CD4-positive, alpha-beta T cell (primary cell): ENCODE results near the gene ANKRD13B. TPM values are rescaled to one million over a fixed set of nuclear protein-coding genes. Genes with fewer than 3 reads are reported as not detected.
A peak's percentile ranks its signal among the peaks of the same experiment; 100 is the strongest.

Experiments
- ATAC-seq: fragments of 200-7000 bp; cut with Tn5 transposase; one replicate; pipeline ENCODE4 v1.10.0; 2022; ENCODE audit warnings: mild to moderate bottlenecking; ENCODE audit not compliant: poor library complexity
- CTCF ChIA-PET: fragments of 350-600 bp; sonication (Branson Sonifier 250); formaldehyde crosslinking; loops from one replicate; lab custom pipeline; 2021; ENCODE audit warnings: antibody characterized with exemption, inconsistent platforms; lab: Charles Lee
- POLR2A ChIA-PET: fragments of 350-600 bp; sonication (Branson Sonifier 250); formaldehyde crosslinking; loops from one replicate; lab custom pipeline; 2021; ENCODE audit warnings: antibody characterized with exemption, inconsistent platforms; lab: Charles Lee
- DNase-seq, 14 experiments: peaks; one replicate each; pipeline ENCODE4 v3.0.0-alpha.2; 2013 to 2020; ENCODE audit warnings: mixed read lengths in 2 of 14
- H3K27ac ChIP-seq, 2 donors: one replicate each; pipeline versions ENCODE4 v1.5.1 to v1.7.0; 2013; ENCODE audit warnings: low read length in 2 of 2, low read depth in 1 of 2, mild to moderate bottlenecking in 1 of 2
- H3K27me3 ChIP-seq, 2 experiments: 1 replicate in 1 of 2; 2 replicates in 1 of 2; pipeline versions ENCODE4 v1.6.1 to v1.7.0; 2013; ENCODE audit warnings: low read length in 2 of 2, control low read depth in 1 of 2, mild to moderate bottlenecking in 1 of 2, moderate library complexity in 1 of 2; ENCODE audit not compliant: insufficient read depth in 2 of 2, control insufficient read depth in 1 of 2
- H3K36me3 ChIP-seq: one replicate; pipeline ENCODE4 v1.6.1; 2013; ENCODE audit warnings: low read length, control low read depth; ENCODE audit not compliant: insufficient read depth
- H3K4me1 ChIP-seq: one replicate; pipeline ENCODE4 v1.6.1; 2013; ENCODE audit warnings: low read length, control low read depth; ENCODE audit not compliant: insufficient read depth
- H3K4me3 ChIP-seq: one replicate; pipeline ENCODE4 v1.5.1; 2013; ENCODE audit warnings: mild to moderate bottlenecking, low read length, moderate library complexity
- H3K9me3 ChIP-seq, 2 experiments: 1 replicate in 1 of 2; 2 replicates in 1 of 2; pipeline versions ENCODE4 v1.6.1 to v1.7.0; 2013; ENCODE audit warnings: low read length in 2 of 2, mild to moderate bottlenecking in 2 of 2, control low read depth in 1 of 2, moderate library complexity in 1 of 2; ENCODE audit not compliant: control insufficient read depth in 1 of 2, insufficient read depth in 1 of 2
- H3K27ac Mint-ChIP-seq: one replicate; pipeline ENCODE4 v1.8.0; 2020; ENCODE audit warnings: mixed read lengths
- H3K27me3 Mint-ChIP-seq: one replicate; pipeline ENCODE4 v1.8.0; 2021; ENCODE audit warnings: mixed read lengths
- H3K36me3 Mint-ChIP-seq: one replicate; pipeline ENCODE4 v1.8.0; 2021; ENCODE audit warnings: low read depth, mixed read lengths
- H3K4me1 Mint-ChIP-seq: one replicate; pipeline ENCODE4 v1.8.0; 2021; ENCODE audit warnings: low read depth, mixed read lengths
- H3K4me3 Mint-ChIP-seq: one replicate; pipeline ENCODE4 v1.8.0; 2020; ENCODE audit warnings: mild to moderate bottlenecking, mixed read lengths
- H3K9me3 Mint-ChIP-seq: one replicate; pipeline ENCODE4 v1.8.0; 2020; ENCODE audit warnings: mixed read lengths
- CTCF ChIP-seq: fragments of 200-600 bp; IDR thresholded peaks from one replicate; pipeline ENCODE4 v1.8.0; 2022; ENCODE audit warnings: antibody characterized with exemption, mild to moderate bottlenecking
- intact Hi-C, 2 experiments: fragments of 100-400 bp; cut with DNase I in 1 of 2; cut with micrococcal nuclease in 1 of 2; formaldehyde crosslinking; loops; one replicate each; pipeline versions ENCODE4 v1.15.1 to v1.9.0; 2023 to 2025; cut with DNase I, micrococcal nuclease
- total RNA-seq, 174 experiments: library from RNA in 2 of 174; stranded (reverse) in 2 of 174; gene quantifications; one replicate each; pipeline ENCODE4 v1.2.3 and lab custom pipeline; 2021 to 2026

Gene ANKRD13B
- total RNA-seq, 2 experiments from 2014 or later, result 2.1 to 3.0 TPM

GRCh38 chr17:29577001-29577370 lies 15.9 kb upstream of the ANKRD13B start:
- no peaks in the 10 kb centered on the region for H3K9me3 Mint-ChIP-seq
- intact Hi-C loops, result loop anchor here in 1 of 2 experiments (10.0 kb wide), 1 partner anchor 898 kb away; the partner anchor contains the start of gene GOSR1
- no peak overlapping the region for H3K27ac ChIP-seq
- peaks cover 17% of the 10 kb centered on the region for H3K4me1 ChIP-seq
- no peak overlapping the region for H3K4me3 Mint-ChIP-seq
- TF ChIP-seq CTCF, result no peak
- H3K9me3 ChIP-seq, result no peaks in the 10 kb centered on the region
- CTCF ChIA-PET, result interaction anchor here (1.2 to 7.8 kb wide), 3 partner anchors 15 to 41 kb away, joined by 4 to 48 read pairs (median 4); no protein-coding TSS in a partner anchor
- H3K36me3 ChIP-seq, result peaks cover 79% of the 10 kb centered on the region
- H3K27me3 ChIP-seq, result no peaks in the 10 kb centered on the region
- H3K27me3 Mint-ChIP-seq, result no peaks in the 10 kb centered on the region
- peaks cover 6% of the 10 kb centered on the region for H3K4me1 Mint-ChIP-seq
- no peak for ATAC-seq
- no peak overlapping the region for H3K27ac Mint-ChIP-seq
- H3K36me3 Mint-ChIP-seq, result peaks cover 51% of the 10 kb centered on the region
- no peak overlapping the region for H3K4me3 ChIP-seq
- POLR2A ChIA-PET, result interaction anchor here (1.0 kb wide), 1 partner anchor 40 kb away, joined by 5 read pairs; no protein-coding TSS in a partner anchor
- DNase-seq, result peak in 1 of 14 experiments; percentile 26

GRCh38 chr17:29577385-29578211 lies 15.3 kb upstream of the ANKRD13B start:
- no peaks in the 10 kb centered on the region for H3K27me3 Mint-ChIP-seq
- peak in 1 of 14 experiments; percentile 27 for DNase-seq
- POLR2A ChIA-PET, result interaction anchor here (2.6 kb wide), 1 partner anchor 40 kb away, joined by 9 read pairs; no protein-coding TSS in a partner anchor
- H3K27me3 ChIP-seq, result no peaks in the 10 kb centered on the region
- no peak overlapping the region for H3K4me3 ChIP-seq
- no peak overlapping the region for H3K27ac ChIP-seq
- no peak for TF ChIP-seq CTCF
- CTCF ChIA-PET, result interaction anchor here (0.6 to 7.8 kb wide), 3 partner anchors 14 to 337 kb away, joined by 3 to 48 read pairs (median 4); no protein-coding TSS in a partner anchor
- no peak for ATAC-seq
- intact Hi-C loops, result loop anchor here in 1 of 2 experiments (10.0 kb wide), 1 partner anchor 897 kb away; the partner anchor contains the start of gene GOSR1
- H3K4me1 Mint-ChIP-seq, result peaks cover 6% of the 10 kb centered on the region
- H3K4me3 Mint-ChIP-seq, result no peak overlapping the region
- H3K36me3 ChIP-seq, result peaks cover 82% of the 10 kb centered on the region
- H3K9me3 Mint-ChIP-seq, result no peaks in the 10 kb centered on the region
- H3K4me1 ChIP-seq, result peaks cover 17% of the 10 kb centered on the region
- no peak overlapping the region for H3K27ac Mint-ChIP-seq
- peaks cover 58% of the 10 kb centered on the region for H3K36me3 Mint-ChIP-seq
- H3K9me3 ChIP-seq, result no peaks in the 10 kb centered on the region

- POLR2A ChIA-PET, result interaction anchor here (1.3 to 3.0 kb wide), 3 partner anchors 12 to 39 kb away, joined by 4 to 14 read pairs (median 9); partner anchors contain the start of gene ABHD15
- no peak for ATAC-seq
Measured at GRCh38 chr17:29578626-29579485, 14.1 kb upstream of the ANKRD13B start.

More at GRCh38 chr17:29578626-29579485, 14.1 kb upstream of the ANKRD13B start:
- CTCF ChIA-PET, result interaction anchor here (1.0 to 7.8 kb wide), 3 partner anchors 14 to 61 kb away, joined by 3 to 48 read pairs (median 34); partner anchors contain the start of gene ANKRD13B
- H3K27ac Mint-ChIP-seq, result peak overlapping the region; percentile 36
- TF ChIP-seq CTCF, result no peak
- no peak overlapping the region for H3K27ac ChIP-seq
- DNase-seq, result peak in 1 of 14 experiments; percentile 16
- H3K4me1 Mint-ChIP-seq, result peaks cover 14% of the 10 kb centered on the region
- H3K36me3 Mint-ChIP-seq, result peaks cover 56% of the 10 kb centered on the region
- H3K4me3 Mint-ChIP-seq, result no peak overlapping the region
- no peaks in the 10 kb centered on the region for H3K9me3 Mint-ChIP-seq
- no peaks in the 10 kb centered on the region for H3K9me3 ChIP-seq
- peaks cover 84% of the 10 kb centered on the region for H3K36me3 ChIP-seq
- intact Hi-C loops, result loop anchor here in 1 of 2 experiments (10.0 kb wide), 1 partner anchor 896 kb away; the partner anchor contains the start of gene GOSR1
- H3K4me1 ChIP-seq, result peaks cover 14% of the 10 kb centered on the region
- H3K27me3 Mint-ChIP-seq, result no peaks in the 10 kb centered on the region
- no peaks in the 10 kb centered on the region for H3K27me3 ChIP-seq
- no peak overlapping the region for H3K4me3 ChIP-seq
